Dermis blood vessel endothelial cell (primary cell): ENCODE data around the gene CALCB. TPM values are rescaled to one million over a fixed set of nuclear protein-coding genes. Genes with fewer than 3 reads are reported as not detected.

ENCODE experiments used
- DNase-seq: peaks from one replicate; pipeline ENCODE4 v3.0.0; 2010
- total RNA-seq: library from RNA; depleted of rRNA; stranded (reverse); fragments of >200 nt; gene quantifications from 2 replicates; pipeline ENCODE4 v1.2.3, GENCODE V29; 2014

The CALCB gene
- total RNA-seq, 1 donor from 2014 or later, result not detected

DNA sequence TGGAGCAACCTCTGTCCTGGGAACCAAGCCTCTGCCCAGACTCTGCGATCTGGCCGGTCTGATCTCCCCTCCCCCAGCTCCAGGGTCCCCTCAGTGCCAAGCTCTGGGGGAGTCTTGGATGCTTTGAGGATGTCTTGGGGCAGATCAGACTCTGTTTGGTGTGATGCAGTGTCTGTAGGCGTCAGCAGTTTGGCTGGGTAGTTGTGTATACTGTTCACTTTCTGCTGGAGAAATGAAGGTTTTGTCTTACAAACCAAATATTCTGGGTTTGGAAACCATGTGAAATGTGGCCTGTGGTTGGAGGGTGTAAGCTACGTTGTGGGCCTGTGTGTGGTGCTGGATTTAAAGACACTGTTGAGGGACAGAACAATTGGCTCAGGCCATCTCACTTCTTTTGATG, 46.0 kb downstream of the CALCB start:
- no peak for DNase-seq

DNA sequence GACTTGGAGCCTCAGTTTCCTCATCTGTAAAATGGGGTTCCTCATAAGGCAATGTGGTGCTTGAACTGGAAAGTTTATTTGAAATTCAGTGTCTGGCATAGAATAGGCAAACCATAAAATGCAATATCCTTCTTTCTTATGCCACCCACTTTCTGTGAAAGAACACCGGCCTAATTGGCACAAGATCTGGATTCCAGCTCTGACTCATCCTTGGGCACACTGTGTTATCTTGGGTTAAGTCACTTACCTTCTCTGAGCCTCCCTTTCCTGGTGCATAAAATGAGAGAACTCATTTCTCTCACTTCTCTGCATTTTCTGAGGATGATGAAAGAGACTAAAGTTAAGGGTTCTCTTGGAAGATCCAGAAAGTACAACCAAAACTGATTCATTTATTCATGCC, 46.4 kb downstream of the CALCB start:
- DNase-seq, result no peak

DNA sequence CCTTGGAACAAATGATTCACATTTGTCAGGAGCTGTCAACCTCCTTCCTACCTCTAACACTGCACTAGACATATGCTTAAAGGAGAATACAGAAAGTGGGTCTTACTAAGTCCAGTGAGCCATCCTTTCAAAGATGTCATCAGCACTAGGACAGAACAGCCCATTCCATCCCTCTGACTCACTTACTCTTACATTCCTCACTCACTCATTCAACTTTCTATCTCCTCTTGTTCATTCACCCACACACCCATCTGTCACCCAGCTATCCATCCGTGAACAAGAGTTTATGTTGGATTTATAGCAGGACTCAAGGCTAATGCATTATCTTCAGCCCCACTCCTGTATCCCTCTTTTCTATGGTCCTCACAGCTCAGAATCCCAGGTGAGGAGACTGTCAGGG, 50.5 kb downstream of the CALCB start:
- DNase-seq, result no peak

DNA sequence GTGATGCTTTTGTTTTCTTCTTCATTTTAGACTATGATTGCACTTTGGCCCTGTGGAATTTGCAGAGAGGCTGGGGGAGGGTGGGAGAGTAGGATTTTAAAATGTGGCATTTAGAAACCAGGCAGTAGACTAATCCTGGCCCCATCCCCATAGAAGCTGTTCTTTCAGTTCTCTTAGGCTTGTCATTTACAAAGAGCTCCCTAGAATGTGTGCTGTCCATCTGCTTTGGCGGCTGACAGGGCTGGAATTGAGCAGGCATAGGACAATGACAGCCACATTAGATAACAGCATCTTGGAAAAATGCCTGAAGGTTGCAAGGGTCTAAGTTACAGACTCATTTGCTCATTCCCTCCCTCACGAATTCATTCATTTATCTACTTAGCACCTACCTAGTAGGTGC, 51.1 kb downstream of the CALCB start:
- no peak for DNase-seq

DNA sequence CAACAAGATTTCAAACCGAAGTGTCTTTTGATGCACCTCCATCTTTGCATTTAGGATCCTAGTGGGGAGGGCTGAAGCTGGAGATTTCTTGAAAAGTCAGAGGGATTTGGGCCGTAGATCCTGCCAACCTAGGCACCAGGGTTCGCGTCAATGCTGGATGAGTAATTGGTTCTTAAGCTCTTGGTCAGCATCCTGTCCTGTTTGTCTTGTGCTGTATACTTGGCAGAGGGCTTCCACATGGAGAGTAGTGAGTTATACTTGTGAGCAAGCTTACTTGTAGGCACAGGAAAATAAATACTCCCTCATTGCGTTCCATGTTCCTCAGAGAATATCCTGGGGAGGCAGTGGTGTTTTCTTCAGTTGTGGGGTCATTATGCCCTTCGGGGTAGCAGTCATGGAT, 53.9 kb downstream of the CALCB start:
- DNase-seq, result no peak

Other genes with a start within 250 kb of the CALCB start
- gene CYP2R1, start 181.4 kb upstream of the CALCB start, total RNA-seq, result 8.7 TPM in 2 replicates
- gene CALCA, start 101.2 kb upstream of the CALCB start, total RNA-seq, result not detected in 2 replicates
- gene INSC, start 41.3 kb downstream of the CALCB start, total RNA-seq, result not detected in 2 replicates